Measurements from ENCODE around the gene PLEKHF1.

The PLEKHF1 gene

DNA sequence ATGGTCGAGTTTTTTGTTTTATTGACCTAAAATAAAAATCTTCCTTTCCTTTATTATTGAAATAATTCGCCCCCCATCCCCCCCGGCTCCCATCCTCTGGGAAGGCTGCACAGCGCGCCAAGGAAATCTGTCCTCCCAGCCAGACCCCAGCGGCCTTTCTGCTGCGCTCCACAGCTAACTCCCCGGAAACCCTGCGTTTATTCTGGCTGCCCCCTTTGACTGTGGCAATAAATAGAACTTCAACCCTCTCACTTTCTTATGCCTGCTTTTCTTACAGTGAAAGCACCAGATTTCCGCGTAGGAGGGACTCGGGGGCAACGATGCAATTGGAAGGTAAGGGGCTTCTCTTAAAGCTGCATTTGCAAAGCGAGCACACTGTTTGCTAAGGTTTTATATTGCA lies 59.5 kb downstream of the PLEKHF1 start:
- DNase-seq (ENCODE audit: low spot score), result no peak
